EL (cell line): ENCODE measurements around the gene DCST2.
A peak's percentile ranks its signal among the peaks of the same experiment; 100 is the strongest.

Experiments used
- DNase-seq: peaks from one replicate; pipeline ENCODE4 v3.0.0-alpha.2; 2016

Gene DCST2

DNA sequence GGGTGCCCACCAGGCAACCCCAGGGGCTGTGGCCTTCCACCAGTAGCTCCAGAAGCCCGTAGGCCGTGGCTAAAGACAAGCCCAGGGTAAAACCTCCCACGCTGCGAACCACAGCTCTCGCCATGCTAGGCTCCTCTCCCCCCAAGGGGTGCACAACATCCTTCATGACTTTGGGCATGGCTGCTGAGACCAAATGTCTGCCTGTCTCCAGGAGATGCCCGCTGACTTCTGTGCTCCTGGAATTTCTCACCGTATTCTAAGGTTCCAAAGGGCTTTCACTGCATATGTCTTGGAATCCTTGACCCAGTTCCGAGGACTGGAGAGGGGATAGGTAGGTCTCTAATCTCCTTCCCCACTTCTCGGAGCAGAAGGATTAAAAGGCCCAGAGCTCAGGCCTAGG is at the start of gene DCST2, which contains the start of gene DCST1:
Gene DCST2, minus strand, starts transcription at position 258 of the 400 bp plus-strand sequence. Its CDS starts 80 bp downstream, at position 178.
Gene DCST1, plus strand, starts transcription at position 301 of the 400 bp plus-strand sequence. CDS start 213 bp downstream, outside the sequence.
- no peak for DNase-seq

DNA sequence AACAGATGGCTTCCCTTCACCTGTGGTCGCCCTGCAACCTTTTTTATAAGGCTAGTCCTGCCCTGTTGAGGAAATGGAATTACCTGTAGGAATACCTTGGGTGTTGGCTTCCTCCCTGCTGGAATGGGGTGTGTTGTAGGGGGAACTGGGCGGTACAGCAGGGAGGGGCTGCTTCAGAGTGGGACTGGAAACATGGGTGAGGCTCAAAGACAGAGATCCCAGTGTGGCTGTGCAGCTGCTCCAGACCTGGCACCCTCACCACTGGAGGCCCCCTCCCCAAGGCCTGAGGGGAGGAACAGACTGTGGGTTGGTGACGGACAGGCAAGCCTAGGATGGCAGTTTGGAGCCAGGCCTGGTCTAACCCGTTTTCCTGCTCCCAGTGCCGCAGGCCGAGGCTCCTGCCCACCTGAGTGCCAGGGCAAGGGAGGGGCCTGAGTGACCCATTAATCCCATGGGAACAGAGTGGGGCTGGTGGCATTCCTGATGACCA is 49.5 kb upstream of the DCST2 start:
- no peak for DNase-seq

- no peak for DNase-seq
Observed at GRCh38 chr1:155082301-155083051, 48.9 kb upstream of the DCST2 start.

- DNase-seq: no peak
Observed at GRCh38 chr1:155081472-155082300, 48.1 kb upstream of the DCST2 start.

DNA sequence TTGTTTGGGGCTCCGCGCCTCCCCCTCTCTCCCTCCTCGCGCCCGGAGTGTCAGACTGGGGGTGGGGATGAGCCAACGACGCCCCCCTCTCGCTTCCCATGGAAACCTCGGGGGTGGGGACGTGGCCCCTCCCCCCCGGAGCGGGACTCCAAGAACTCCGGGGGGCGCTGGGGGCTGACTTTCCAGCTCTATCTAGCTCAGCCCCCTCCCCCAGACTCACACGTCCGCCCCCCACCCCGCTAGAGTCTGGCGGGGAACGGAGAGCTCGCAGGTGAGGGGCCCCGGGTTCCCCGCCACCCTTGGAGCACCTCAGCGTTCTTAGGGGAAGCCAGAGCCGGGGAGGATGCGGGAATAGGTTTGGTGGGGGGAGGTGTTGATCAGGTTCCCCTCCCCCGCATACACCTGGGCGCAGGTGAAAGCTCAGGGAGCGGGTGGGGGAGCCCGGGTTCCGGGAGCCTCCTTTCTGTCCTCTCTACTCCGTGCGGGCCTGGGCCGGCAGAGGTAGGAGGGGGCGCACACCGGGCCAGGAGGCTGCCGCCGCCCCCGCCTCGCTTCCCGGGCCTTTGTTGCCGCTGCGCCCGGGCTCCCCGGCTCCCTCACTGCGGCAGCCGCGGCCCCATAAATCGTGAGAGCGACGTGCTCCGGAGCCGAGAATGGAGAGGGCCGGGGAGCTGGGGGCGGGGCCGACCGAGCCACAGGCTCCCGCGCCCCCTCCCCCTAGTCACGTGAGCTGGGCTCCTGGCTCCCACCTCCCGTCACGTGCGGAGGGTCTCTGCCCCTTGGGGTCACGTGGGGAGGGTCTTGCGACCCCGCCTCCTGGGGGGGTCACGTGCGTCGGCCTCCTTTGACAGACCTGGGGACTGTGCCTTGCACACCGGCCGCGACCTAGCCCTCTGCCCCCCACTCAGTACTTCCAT is 47.0 kb upstream of the DCST2 start:
- no peak for DNase-seq

DNA sequence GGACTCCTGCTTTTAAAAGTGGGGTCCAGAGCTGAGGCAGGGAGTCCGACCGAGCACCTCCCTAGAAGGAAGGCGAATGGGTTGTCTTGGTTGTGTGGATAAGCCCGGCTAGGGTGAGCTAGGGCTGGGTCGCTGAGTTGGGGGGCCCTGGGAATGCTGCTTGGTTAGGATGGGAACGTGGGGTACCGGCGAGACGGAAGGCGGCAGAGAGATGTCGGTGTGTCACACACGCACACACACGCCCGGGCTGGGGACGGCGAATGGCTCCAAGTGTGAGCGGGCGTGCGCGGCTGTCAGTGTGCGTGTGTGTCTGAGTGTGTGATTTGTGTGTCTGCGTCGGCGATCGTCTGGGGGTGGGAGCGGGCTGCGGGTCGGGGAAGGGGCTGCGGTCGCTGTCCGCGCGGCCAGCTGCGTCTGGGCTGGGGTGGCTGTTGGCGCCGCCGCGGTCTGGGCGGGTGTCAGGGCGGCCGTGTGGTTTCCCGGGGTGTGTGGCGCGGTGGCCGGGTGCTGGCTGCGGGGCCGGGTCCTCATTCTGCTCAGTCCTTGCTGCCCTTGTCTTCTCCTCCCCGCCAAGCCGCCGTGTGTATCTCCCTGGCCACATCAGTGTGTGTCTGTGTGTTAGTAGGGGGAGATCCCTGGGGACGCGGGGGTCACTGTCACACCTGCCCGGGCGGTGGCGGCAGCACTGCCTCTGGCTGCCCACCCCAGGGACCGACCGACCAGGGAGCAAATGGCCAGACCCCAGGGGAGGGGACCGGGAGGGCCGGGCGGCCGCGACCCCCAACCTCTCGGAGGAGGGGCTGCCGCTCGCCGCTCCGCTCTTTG is 46.1 kb upstream of the DCST2 start:
- DNase-seq: no peak

DNA sequence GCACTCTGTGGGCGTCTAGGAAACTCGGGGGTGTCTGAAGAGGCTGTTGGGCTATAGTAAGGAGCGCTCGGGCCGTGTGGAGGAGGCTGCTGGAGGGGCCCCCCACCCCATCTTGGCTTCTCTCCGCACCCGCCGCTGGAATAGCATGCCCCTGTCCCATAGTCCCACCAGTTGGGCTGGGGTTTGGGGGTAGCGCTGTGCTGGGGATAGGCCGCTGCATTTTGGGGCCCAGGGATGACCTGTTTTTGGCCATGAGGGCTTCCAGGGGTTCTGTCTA is 45.6 kb upstream of the DCST2 start:
- DNase-seq: no peak

GRCh38 chr1:155078469-155079209 is 45.1 kb upstream of the DCST2 start, which contains the start of gene EFNA3:
Gene EFNA3, plus strand, starts transcription at chr1:155078837. Its CDS starts 105 bp downstream, at chr1:155078942.
- DNase-seq: peak; percentile 62

- no peak for DNase-seq
Observed at GRCh38 chr1:155077758-155078445, 44.3 kb upstream of the DCST2 start.

- DNase-seq: no peak
Observed at GRCh38 chr1:155077346-155077745, 43.8 kb upstream of the DCST2 start.

GRCh38 chr1:155076371-155076770 is 42.8 kb upstream of the DCST2 start:
- DNase-seq: no peak

GRCh38 chr1:155075535-155075934 is 42.0 kb upstream of the DCST2 start:
- DNase-seq: no peak

GRCh38 chr1:155073377-155074242 is 40.0 kb upstream of the DCST2 start:
- no peak for DNase-seq

GRCh38 chr1:155072531-155073289 is 39.1 kb upstream of the DCST2 start:
- DNase-seq: no peak

- DNase-seq: no peak
Observed at GRCh38 chr1:155071701-155072100, 38.1 kb upstream of the DCST2 start.

- peak; percentile 79 for DNase-seq
Observed at GRCh38 chr1:155070721-155071569, 37.4 kb upstream of the DCST2 start.

DNA sequence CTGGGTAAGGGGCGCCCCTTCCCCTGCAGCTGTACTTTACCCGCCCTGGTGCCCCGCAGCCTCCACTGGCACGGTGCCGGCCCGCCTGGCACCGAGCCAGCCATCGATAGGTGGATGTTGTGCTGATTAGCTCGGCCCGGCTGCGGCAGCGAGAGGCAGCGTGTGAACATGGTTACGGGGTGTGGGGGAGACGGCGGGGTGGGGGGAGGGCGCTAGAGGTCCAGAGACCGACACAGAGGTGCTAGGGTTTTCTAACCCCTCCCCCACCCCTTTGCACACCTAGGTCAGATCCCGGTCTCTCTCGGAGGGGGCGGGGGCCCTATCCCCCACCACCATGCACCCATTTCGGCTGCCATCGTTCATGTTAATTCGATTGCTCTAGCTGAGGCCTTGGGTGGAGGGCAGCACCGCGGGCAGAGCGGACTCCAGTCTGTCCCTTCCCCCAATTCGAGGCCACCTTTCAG is 36.6 kb upstream of the DCST2 start:
- DNase-seq: no peak
